Esophagus (tissue), 2 donors: Measurements from ENCODE around the gene DRAXIN. TPM values are rescaled to one million over a fixed set of nuclear protein-coding genes. Genes with fewer than 3 reads are reported as not detected.

Experiments used
- H3K27ac ChIP-seq, 2 donors: one replicate each; pipeline ENCODE4 v1.5.1; 2013; ENCODE audit warnings: low read depth in 2 of 2, mild to moderate bottlenecking in 2 of 2, inconsistent platforms in 1 of 2, low read length in 1 of 2, moderate library complexity in 1 of 2
- H3K27me3 ChIP-seq, 2 donors: one replicate each; pipeline ENCODE4 v1.6.1; 2013; ENCODE audit warnings: low read length in 2 of 2, control low read depth in 1 of 2, mild to moderate bottlenecking in 1 of 2; ENCODE audit not compliant: insufficient read depth in 2 of 2, control insufficient read depth in 1 of 2
- H3K36me3 ChIP-seq, 2 donors: one replicate each; pipeline ENCODE4 v1.6.1; 2013; ENCODE audit warnings: low read length in 1 of 2; ENCODE audit not compliant: control insufficient read depth in 2 of 2, insufficient read depth in 2 of 2
- H3K4me1 ChIP-seq, 2 donors: one replicate each; pipeline ENCODE4 v1.6.1; 2013; ENCODE audit warnings: low read length in 1 of 2; ENCODE audit not compliant: control insufficient read depth in 2 of 2, insufficient read depth in 2 of 2
- H3K4me3 ChIP-seq, 2 donors: one replicate each; pipeline ENCODE4 v1.5.1; 2013; ENCODE audit warnings: low read length in 2 of 2, mild to moderate bottlenecking in 2 of 2, low read depth in 1 of 2, moderate library complexity in 1 of 2
- H3K9me3 ChIP-seq, 2 donors: one replicate each; pipeline ENCODE4 v1.6.1; 2013; ENCODE audit warnings: mild to moderate bottlenecking in 2 of 2, low read depth in 1 of 2, low read length in 1 of 2, moderate library complexity in 1 of 2; ENCODE audit not compliant: control insufficient read depth in 2 of 2, insufficient read depth in 1 of 2
- WGBS, 2 donors: extraction: QIAGEN DNeasy Blood & Tissue Kit; methylation state at CpG; one replicate each; pipeline ENCODE4 v1.1.7; 2013; 5-methylcytosine and 5-hydroxymethylcytosine counted together
- polyA plus RNA-seq, 2 donors: library from polyadenylated mRNA; stranded (reverse); fragments of 200-250 nt; gene quantifications; one replicate each; pipeline ENCODE4 v1.2.3, GENCODE V29; 2013
- donor health status: healthy with polysubstance abuse.
- donor health status: Bipolar disorder and iron deficiency.

Gene DRAXIN
- polyA plus RNA-seq, 2 donors, result 0.01 to 0.02 TPM

DNA sequence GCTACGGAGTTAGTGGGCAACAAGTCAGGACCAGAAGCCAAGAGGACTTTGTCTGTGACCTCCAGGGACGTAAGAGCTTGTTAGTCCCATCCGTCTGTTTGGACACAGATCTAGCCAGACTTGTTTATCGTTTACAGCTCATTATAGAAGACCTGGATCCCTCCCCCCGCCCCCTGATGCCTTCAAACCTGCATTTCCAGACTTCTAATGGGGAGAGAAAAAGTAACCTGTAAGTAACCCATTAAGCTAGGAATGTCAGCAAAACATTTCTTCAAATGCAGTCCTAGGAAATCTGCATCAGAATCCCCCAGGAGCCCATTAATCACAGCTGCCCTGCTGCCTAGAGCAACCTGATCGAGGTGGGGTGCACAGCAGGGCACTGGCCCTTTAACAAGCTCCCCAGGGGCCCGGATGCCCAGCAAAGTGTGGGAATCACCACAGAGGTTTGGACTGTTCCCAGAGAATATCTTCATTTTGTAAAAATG is 9.2 kb upstream of the DRAXIN start:
- Histone ChIP-seq H3K27ac (no peak overlapping the region), H3K4me3 (no peak overlapping the region), H3K36me3 (no peaks in the 10 kb centered on the region), H3K4me1 (peaks cover 0 to 3% of the 10 kb centered on the region in 2 donors), H3K27me3 (no peaks in the 10 kb centered on the region), H3K9me3 (no peaks in the 10 kb centered on the region)
- WGBS, 2 donors, result 41 to 42% methylated on average over 7 of the region's 7 CpGs

DNA sequence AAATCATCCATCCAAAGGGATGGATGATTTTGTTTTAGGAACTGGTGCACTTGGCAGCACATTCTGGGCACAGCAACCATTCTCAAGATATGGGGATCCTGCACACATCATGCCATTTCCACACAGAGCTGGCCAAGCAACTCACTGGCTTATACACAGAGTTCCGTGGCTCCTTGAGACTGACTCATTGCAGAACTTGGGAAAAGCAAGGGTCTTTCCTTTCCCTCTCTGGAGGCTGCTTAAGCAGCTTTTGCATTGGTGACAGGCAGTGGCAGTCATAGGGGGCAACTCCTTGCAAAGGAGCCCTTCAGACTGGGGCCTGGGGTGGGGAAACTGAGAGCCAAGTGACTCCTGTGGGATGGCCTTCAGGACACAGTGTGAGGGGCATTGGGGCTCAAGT is 8.7 kb upstream of the DRAXIN start:
- Histone ChIP-seq H3K4me1 (peaks cover 0 to 3% of the 10 kb centered on the region in 2 donors), H3K36me3 (no peaks in the 10 kb centered on the region), H3K4me3 (no peak overlapping the region), H3K9me3 (no peaks in the 10 kb centered on the region), H3K27ac (no peak overlapping the region), H3K27me3 (no peaks in the 10 kb centered on the region)
- WGBS, 2 donors, result 54% methylated on average over 1 of the region's 1 CpG

DNA sequence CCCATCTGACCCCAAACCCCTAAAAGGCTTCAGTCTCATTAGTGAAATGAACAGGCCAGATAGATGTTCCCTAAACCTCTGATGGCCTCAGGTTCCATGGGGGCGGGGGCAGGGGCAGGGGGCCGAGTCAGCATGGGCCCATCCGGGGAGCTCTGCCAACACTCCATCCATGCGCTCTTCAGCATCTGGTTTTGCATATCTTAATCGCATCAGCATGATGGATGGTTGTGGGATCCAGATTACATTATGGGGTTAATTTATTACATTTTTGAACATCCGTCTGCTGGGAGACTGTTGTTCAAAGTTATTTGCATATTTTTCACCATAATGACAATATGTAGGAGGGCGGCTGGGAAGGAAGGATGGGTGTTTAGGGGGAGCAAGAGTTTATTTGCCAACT is 7.4 kb upstream of the DRAXIN start:
- no peaks in the 10 kb centered on the region for H3K9me3 ChIP-seq
- H3K36me3 ChIP-seq, result no peaks in the 10 kb centered on the region
- H3K4me1 ChIP-seq, result peaks cover 0 to 3% of the 10 kb centered on the region in 2 donors
- H3K27me3 ChIP-seq, result no peaks in the 10 kb centered on the region
- WGBS, 2 donors, result 53 to 63% methylated on average over 7 of the region's 7 CpGs
- H3K4me3 ChIP-seq, result no peak overlapping the region
- no peak overlapping the region for H3K27ac ChIP-seq

DNA sequence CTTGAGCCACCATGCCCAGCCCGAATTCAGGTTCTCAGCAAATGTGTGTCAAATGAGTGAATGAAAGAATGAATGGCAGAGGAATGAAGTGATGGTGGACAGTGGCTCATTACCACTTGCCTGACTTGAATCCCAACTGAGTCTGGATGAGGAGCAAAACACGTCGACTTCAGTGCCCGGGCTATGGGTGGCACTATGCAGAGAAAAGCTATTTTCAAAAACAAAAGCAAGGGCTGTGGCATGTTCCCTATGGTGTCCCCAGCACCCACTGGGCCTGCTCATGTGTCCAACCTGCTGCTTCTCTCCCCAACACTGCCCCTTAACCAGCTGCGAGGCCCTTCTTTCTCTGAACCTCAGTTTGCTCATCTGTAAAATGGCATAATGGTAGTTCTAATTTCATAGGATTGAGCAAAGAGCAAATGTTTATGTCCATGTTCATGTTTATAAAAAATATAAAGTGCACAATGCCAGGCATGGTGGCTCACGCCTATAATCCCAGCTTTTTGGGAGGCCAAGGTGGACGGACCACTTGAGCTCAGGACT is 6.2 kb upstream of the DRAXIN start:
- no peaks in the 10 kb centered on the region for H3K9me3 ChIP-seq
- H3K36me3 ChIP-seq, result no peaks in the 10 kb centered on the region
- H3K27me3 ChIP-seq, result no peaks in the 10 kb centered on the region
- H3K27ac ChIP-seq, result no peak overlapping the region
- WGBS, 2 donors, result 91% methylated on average over 7 of the region's 7 CpGs
- H3K4me1 ChIP-seq, result peaks cover 0 to 1% of the 10 kb centered on the region in 2 donors
- H3K4me3 ChIP-seq, result no peak overlapping the region

DNA sequence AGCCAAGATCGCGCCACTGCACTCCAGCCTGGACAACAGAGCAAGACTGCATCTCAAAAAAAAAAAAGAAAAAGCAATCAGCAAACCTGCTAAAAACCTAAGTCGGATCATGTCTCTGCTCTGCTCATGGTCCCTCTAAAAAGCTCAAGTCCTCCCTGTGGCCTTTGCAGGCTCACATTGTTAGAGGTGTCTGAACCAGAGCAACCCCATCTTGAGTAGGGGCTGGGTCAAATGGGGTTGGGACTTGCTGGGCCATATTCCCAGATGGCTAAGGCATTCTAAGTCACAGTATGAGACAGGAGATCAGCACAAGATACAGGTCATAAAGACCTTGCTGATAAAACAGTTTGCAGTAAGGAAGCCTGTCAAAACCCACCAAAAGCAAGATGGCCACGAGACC is 3.0 kb upstream of the DRAXIN start:
- H3K4me3 ChIP-seq, result no peak overlapping the region
- H3K36me3 ChIP-seq, result no peaks in the 10 kb centered on the region
- no peak overlapping the region for H3K27ac ChIP-seq
- peaks cover 0 to 16% of the 10 kb centered on the region in 2 donors for H3K27me3 ChIP-seq
- 95 to 98% methylated on average over 4 of the region's 4 CpGs for WGBS, 2 donors
- H3K4me1 ChIP-seq, result peaks cover 2 to 9% of the 10 kb centered on the region in 2 donors
- H3K9me3 ChIP-seq, result no peaks in the 10 kb centered on the region

DNA sequence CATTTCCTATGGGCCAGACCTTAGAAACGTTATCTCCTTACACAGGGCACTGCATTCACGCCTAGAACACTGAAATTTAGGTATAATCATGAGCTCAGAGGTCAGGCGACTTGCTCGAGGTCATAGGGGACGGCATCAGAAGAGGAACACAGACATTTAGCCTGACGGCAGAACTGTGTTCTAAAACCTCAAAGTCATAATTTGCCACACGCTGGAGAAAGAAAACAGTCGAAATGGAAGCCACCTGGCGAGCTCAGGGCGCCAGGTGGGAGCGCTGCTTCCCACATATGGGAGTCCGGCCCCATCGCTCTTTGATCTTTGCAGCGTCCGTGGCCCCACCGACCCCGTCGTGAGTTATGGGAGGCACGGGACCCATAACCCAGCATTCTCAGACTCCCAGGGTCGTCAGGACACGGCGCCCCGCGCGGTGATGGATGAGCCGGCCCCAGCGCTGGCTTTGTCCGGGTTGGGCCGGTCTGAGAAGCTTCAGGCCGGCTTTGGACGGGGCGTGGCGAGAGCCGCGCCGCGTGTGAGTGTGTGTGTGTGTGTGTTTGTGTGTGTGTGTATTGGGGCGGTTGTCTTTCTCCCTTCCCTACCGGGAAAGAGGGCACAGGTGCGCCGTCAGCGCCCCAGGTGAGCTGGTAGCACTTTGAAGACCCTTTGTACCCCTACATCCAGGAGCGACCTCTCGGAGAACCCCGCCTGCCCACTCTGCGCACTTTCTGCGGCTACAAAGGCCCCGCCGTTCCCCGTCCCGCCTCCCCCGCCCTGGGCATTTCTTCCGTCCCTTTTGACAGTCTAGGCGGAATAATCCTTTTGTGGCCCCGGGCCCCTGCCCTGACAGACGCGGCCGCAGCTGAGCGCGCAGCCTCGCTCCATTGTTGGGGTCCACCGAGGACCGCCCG is 861 bp upstream of the DRAXIN start:
- H3K4me3 ChIP-seq, result peak overlapping the region; percentile 10 to 35
- H3K9me3 ChIP-seq, result no peaks in the 10 kb centered on the region
- peaks cover 2 to 9% of the 10 kb centered on the region in 2 donors for H3K4me1 ChIP-seq
- peaks cover 0 to 16% of the 10 kb centered on the region in 2 donors for H3K27me3 ChIP-seq
- H3K27ac ChIP-seq, result no peak overlapping the region
- no peaks in the 10 kb centered on the region for H3K36me3 ChIP-seq
- WGBS, 2 donors, result 4% methylated on average over 58 to 64 of the region's 64 CpGs

DNA sequence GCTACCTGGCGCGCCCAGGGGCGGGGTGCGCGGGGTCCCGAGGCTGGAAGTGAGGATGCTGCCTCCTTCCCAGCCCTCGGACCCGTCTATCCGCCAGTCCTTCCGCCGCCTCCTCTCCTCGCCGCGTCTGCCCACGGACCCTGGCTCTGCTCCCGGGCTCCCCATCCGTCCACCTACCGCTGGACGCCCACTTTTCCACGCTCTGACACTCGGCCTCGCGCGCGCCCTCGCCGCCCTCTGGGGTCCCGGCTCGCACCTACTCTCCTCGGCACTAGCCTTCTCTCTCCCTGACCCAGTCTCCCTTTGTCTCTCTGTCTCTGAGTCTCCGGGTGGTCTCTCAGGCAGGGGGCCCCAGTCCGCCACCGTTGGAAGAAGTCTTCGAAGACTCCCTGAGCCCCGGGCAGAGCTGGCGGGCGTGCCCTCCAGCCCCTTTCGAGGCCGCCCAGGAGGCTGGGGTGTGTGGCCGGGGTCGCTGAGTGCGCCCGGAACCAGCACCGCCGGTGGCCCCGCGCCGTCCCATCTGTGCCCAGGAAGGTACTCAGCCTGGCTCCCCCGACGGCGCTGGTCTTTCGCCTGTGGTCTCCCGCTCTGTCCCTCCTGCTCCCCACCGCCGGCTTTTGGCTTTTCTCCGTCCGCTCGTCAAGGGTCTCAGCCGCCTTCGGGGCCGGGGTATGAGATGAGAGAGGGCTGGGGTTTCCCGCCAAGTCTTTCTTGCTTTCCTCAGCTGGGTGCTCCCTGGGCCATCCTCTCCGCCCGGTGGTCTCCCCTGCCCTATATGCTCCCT is 610 bp downstream of the DRAXIN start:
- WGBS, 2 donors, result 8 to 9% methylated on average over 55 to 64 of the region's 64 CpGs
- Histone ChIP-seq H3K27me3 (peaks cover 0 to 16% of the 10 kb centered on the region in 2 donors), H3K4me1 (peaks cover 2 to 9% of the 10 kb centered on the region in 2 donors), H3K27ac (no peak overlapping the region), H3K36me3 (no peaks in the 10 kb centered on the region), H3K9me3 (no peaks in the 10 kb centered on the region), H3K4me3 (peak overlapping the region in 1 of 2 donors; percentile 35)

DNA sequence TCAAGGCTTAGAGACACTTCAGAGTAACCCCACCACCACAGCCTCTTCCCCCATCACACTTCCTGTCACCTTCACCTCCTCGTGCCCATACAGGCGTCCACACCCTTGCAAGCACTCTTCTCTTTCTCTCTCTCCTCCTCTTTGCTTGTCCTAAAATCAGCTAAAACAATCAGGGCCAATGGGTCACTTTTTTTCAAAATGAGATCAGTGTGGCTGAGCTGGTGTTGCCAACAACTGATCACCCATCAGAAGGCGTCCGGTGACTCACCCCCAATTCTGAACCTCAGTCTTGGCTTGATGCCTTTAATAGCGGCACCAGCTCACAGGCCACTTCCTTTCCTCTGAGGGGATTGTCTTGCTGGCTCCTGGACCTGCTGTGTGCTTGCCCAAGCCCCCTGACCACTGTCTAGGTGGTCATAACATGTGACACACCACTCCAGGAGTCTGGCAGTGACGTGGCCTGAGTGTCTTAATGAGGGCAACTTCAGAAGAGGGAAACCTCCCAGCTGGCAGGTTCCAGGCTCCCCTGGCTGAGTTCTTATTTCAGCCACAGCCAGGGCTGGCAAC is 1.6 kb downstream of the DRAXIN start:
- H3K27ac ChIP-seq, result no peak overlapping the region
- peaks cover 0 to 16% of the 10 kb centered on the region in 2 donors for H3K27me3 ChIP-seq
- no peaks in the 10 kb centered on the region for H3K9me3 ChIP-seq
- no peak overlapping the region for H3K4me3 ChIP-seq
- WGBS, 2 donors, result 6 to 9% methylated on average over 6 of the region's 6 CpGs
- H3K36me3 ChIP-seq, result no peaks in the 10 kb centered on the region
- H3K4me1 ChIP-seq, result peaks cover 2 to 9% of the 10 kb centered on the region in 2 donors

DNA sequence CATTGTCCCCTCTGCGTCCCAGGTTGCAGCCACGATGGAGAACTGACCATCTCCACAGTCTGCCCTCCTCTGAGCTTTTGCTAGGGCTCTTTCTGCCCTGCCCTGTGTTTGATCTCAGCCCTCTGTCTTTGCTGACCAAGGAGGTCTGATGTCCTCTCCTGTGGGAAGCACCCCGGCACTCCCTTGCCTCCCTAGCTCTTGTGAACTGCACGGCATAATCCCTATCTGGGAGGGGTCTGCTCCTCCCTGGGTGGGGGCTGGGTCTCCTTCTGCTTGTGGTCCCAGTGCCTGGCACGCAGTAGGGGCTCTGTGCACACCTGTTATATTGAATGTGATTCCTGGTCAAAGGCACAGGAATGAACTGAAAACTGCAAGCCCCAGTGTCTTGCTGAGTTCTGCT is 2.4 kb downstream of the DRAXIN start:
- H3K27ac ChIP-seq, result no peak overlapping the region
- no peak overlapping the region for H3K4me3 ChIP-seq
- no peaks in the 10 kb centered on the region for H3K9me3 ChIP-seq
- no peaks in the 10 kb centered on the region for H3K36me3 ChIP-seq
- WGBS, 2 donors, result 57 to 74% methylated on average over 5 of the region's 5 CpGs
- H3K27me3 ChIP-seq, result peaks cover 0 to 16% of the 10 kb centered on the region in 2 donors
- H3K4me1 ChIP-seq, result peaks cover 2 to 9% of the 10 kb centered on the region in 2 donors
